NCI-H2196 treated with DMSO at 0.1 percent for 48 hours (cell line): ENCODE measurements around the gene PDE9A.

Experiments
- DNase-seq: peaks from one replicate; lab custom pipeline; 2025; ENCODE audit not compliant: unreplicated experiment; lab: John Stamatoyannopoulos, UW

Gene PDE9A

GRCh38 chr21:42684109-42684916, 30.9 kb downstream of the PDE9A start:
- DNase-seq, result no peak

- no peak for DNase-seq
Measured at GRCh38 chr21:42685036-42685435, 31.6 kb downstream of the PDE9A start.

- no peak for DNase-seq
Measured at GRCh38 chr21:42685954-42686500, 32.6 kb downstream of the PDE9A start.

GRCh38 chr21:42687796-42688195, 34.4 kb downstream of the PDE9A start:
- no peak for DNase-seq

- DNase-seq, result no peak
Measured at GRCh38 chr21:42688226-42688840, 34.9 kb downstream of the PDE9A start.

- DNase-seq, result no peak
Measured at GRCh38 chr21:42688841-42689371, 35.5 kb downstream of the PDE9A start.

- no peak for DNase-seq
Measured at GRCh38 chr21:42690586-42690985, 37.2 kb downstream of the PDE9A start.

GRCh38 chr21:42691901-42692559, 38.6 kb downstream of the PDE9A start:
- no peak for DNase-seq

- DNase-seq, result no peak
Measured at GRCh38 chr21:42692688-42693087, 39.3 kb downstream of the PDE9A start.

- no peak for DNase-seq
Measured at GRCh38 chr21:42694751-42695696, 41.6 kb downstream of the PDE9A start.

GRCh38 chr21:42695697-42696380, 42.4 kb downstream of the PDE9A start:
- DNase-seq, result no peak

- DNase-seq, result no peak
Measured at GRCh38 chr21:42696501-42697040, 43.1 kb downstream of the PDE9A start.

- DNase-seq, result no peak
Measured at GRCh38 chr21:42698733-42699132, 45.3 kb downstream of the PDE9A start.

- DNase-seq, result no peak
Measured at GRCh38 chr21:42699196-42699595, 45.8 kb downstream of the PDE9A start.

GRCh38 chr21:42701706-42702456, 48.5 kb downstream of the PDE9A start:
- no peak for DNase-seq

- no peak for DNase-seq
Measured at GRCh38 chr21:42702720-42703119, 49.3 kb downstream of the PDE9A start.

GRCh38 chr21:42703136-42703908, 49.9 kb downstream of the PDE9A start:
- DNase-seq, result no peak

GRCh38 chr21:42703965-42704364, 50.5 kb downstream of the PDE9A start:
- DNase-seq, result no peak
